WTC11 (cell line): ENCODE data around the gene PCID2. TPM values are rescaled to one million over a fixed set of nuclear protein-coding genes. Genes with fewer than 3 reads are reported as not detected.

Source experiments
- ATAC-seq: fragments of 200-7000 bp; cut with Tn5 transposase; 2 replicates; pipeline ENCODE4 v1.10.0; 2021; ENCODE audit warnings: mild to moderate bottlenecking, moderate library complexity
- CTCF ChIA-PET: fragments of 300-600 bp; sonication (Branson Sonifier 250); formaldehyde crosslinking; loops from one replicate; lab custom pipeline; 2021; ENCODE audit warnings: antibody characterized with exemption; lab: Charles Lee
- POLR2A ChIA-PET: fragments of 350-600 bp; sonication (Branson Sonifier 250); formaldehyde crosslinking; loops from one replicate; lab custom pipeline; 2021; ENCODE audit warnings: antibody characterized with exemption; lab: Charles Lee
- DNase-seq: peaks from one replicate; pipeline ENCODE4 v3.0.0; 2021; ENCODE audit warnings: low spot score
- H3K27ac Mint-ChIP-seq: 2 replicates; pipeline ENCODE4 v1.8.0; 2021; ENCODE audit warnings: mixed read lengths
- H3K27me3 Mint-ChIP-seq: 2 replicates; pipeline ENCODE4 v1.8.0; 2021; ENCODE audit warnings: low read depth, mild to moderate bottlenecking, moderate library complexity, mixed read lengths
- H3K36me3 Mint-ChIP-seq: 2 replicates; pipeline ENCODE4 v1.8.0; 2021; ENCODE audit warnings: mixed read lengths
- H3K4me1 Mint-ChIP-seq: 2 replicates; pipeline ENCODE4 v1.8.0; 2022; ENCODE audit warnings: mixed read lengths
- H3K4me3 Mint-ChIP-seq: 2 replicates; pipeline ENCODE4 v1.8.0; 2021; ENCODE audit warnings: mild to moderate bottlenecking, moderate library complexity, mixed read lengths
- H3K9me3 Mint-ChIP-seq: 2 replicates; pipeline ENCODE4 v1.8.0; 2021; ENCODE audit warnings: mixed read lengths
- ESRRA ChIP-seq: sonication (generic); formaldehyde crosslinking; IDR thresholded peaks from 2 replicates; pipeline ENCODE4 v1.8.1; 2022; ENCODE audit warnings: mild to moderate bottlenecking, missing genetic modification reagents, borderline replicate concordance
- FOXJ3 ChIP-seq: sonication (generic); formaldehyde crosslinking; IDR thresholded peaks from 2 replicates; pipeline ENCODE4 v1.9.0; 2021; ENCODE audit warnings: missing genetic modification reagents, mild to moderate bottlenecking, borderline replicate concordance
- GABPB1 ChIP-seq: sonication (generic); formaldehyde crosslinking; IDR thresholded peaks from 2 replicates; pipeline ENCODE4 v1.8.1; 2023; ENCODE audit warnings: mild to moderate bottlenecking, missing genetic modification reagents
- HMGA2 ChIP-seq: fragments of 250-450 bp; sonication (Bioruptor Pico); IDR thresholded peaks from 2 replicates; pipeline ENCODE4 v1.4.0; 2021; ENCODE audit warnings: mild to moderate bottlenecking, moderate library complexity
- NFATC4 ChIP-seq: fragments of 250-450 bp; sonication (Bioruptor Pico); IDR thresholded peaks from 2 replicates; pipeline ENCODE4 v1.9.0; 2021; ENCODE audit warnings: mild to moderate bottlenecking
- total RNA-seq: library from RNA; stranded (reverse); gene quantifications from 3 replicates; pipeline ENCODE4 v1.2.3, GENCODE V29; 2021
- TF ChIP-seq, protein P1 (sequence below): sonication (generic); formaldehyde crosslinking; IDR thresholded peaks from 2 replicates; pipeline ENCODE4 v1.8.0; 2023; ENCODE audit warnings: mild to moderate bottlenecking, missing genetic modification reagents
- TF ChIP-seq, protein P2 (sequence below): sonication (generic); formaldehyde crosslinking; IDR thresholded peaks from 2 replicates; pipeline ENCODE4 v1.8.1; 2023; ENCODE audit warnings: mild to moderate bottlenecking, missing genetic modification reagents
- TF ChIP-seq, protein P3 (sequence below): fragments of 250-450 bp; sonication (Bioruptor Pico); IDR thresholded peaks from 2 replicates; pipeline ENCODE4 v1.9.0; 2021; ENCODE audit warnings: moderate library complexity, mild to moderate bottlenecking, inconsistent platforms, borderline replicate concordance
- TF ChIP-seq, protein P4 (sequence below): fragments of 250-450 bp; sonication (Bioruptor Pico); IDR thresholded peaks from 2 replicates; pipeline ENCODE4 v1.9.0; 2021; ENCODE audit warnings: mild to moderate bottlenecking
- TF ChIP-seq, protein P5 (sequence below): sonication (generic); formaldehyde crosslinking; IDR thresholded peaks from 2 replicates; pipeline ENCODE4 v1.8.0; 2022; ENCODE audit warnings: mild to moderate bottlenecking, missing genetic modification reagents
- TF ChIP-seq, protein P6 (sequence below): fragments of 250-450 bp; sonication (Bioruptor Pico); conservative IDR thresholded peaks from 2 replicates; pipeline ENCODE4 v1.9.0; 2021; ENCODE audit warnings: mild to moderate bottlenecking
- TF ChIP-seq, protein P7 (sequence below): sonication (generic); formaldehyde crosslinking; IDR thresholded peaks from 2 replicates; pipeline ENCODE4 v1.8.1; 2023; ENCODE audit warnings: mild to moderate bottlenecking, missing genetic modification reagents, moderate library complexity

PCID2 gene
- total RNA-seq, 1 experiment from 2014 or later, result 69.4 TPM

DNA sequence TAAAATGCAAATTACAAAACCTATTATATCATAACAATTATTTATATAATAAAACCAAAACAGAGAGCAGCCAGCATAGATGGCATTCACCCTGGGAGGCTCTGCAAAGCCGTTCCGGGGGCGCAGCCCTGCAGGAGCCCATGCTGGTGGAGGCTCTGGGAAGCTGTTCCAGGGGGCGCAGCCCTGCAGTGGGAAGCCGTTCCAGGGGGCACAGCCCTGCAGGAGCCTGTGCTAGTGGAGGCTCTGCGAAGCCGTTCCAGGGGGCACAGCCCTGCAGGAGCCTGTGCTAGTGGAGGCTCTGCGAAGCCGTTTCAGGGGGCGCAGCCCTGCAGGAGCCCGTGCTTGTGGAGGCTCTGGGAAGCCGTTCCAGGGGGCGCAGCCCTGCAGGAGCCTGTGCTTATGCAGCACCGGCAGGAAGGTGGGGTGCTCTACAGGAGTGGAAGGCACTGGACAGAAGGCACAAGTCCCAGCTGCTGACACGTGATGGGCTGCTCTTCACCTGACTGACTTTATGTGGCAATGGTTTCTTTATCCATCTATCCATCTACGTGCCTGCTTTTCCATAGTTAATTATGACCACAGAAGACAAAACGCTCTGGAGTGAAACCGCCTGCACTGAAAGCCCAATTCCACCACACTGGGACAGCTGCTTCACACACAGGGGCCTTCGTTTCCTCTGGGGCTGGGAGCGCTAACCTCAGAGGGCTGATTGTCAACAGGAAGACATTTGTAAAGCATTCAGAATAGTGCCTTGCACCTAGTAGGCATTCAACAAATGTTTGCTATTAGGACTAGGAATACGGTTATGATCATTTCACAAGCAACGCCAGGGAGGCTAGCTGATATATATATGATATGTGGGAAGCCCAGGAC lies 23.7 kb downstream of the PCID2 start:
- Mint-ChIP-seq H3K4me3 (no peak overlapping the region), H3K36me3 (peaks cover 69% of the 10 kb centered on the region), H3K9me3 (no peaks in the 10 kb centered on the region), H3K4me1 (peaks cover 10% of the 10 kb centered on the region), H3K27me3 (no peaks in the 10 kb centered on the region), H3K27ac (peak overlapping the region; percentile 82)
- DNase-seq (no peak), ATAC-seq (no peak)
- ChIA-PET CTCF (no interaction called here), POLR2A (no interaction called here)
- TF ChIP-seq, protein P1, sequence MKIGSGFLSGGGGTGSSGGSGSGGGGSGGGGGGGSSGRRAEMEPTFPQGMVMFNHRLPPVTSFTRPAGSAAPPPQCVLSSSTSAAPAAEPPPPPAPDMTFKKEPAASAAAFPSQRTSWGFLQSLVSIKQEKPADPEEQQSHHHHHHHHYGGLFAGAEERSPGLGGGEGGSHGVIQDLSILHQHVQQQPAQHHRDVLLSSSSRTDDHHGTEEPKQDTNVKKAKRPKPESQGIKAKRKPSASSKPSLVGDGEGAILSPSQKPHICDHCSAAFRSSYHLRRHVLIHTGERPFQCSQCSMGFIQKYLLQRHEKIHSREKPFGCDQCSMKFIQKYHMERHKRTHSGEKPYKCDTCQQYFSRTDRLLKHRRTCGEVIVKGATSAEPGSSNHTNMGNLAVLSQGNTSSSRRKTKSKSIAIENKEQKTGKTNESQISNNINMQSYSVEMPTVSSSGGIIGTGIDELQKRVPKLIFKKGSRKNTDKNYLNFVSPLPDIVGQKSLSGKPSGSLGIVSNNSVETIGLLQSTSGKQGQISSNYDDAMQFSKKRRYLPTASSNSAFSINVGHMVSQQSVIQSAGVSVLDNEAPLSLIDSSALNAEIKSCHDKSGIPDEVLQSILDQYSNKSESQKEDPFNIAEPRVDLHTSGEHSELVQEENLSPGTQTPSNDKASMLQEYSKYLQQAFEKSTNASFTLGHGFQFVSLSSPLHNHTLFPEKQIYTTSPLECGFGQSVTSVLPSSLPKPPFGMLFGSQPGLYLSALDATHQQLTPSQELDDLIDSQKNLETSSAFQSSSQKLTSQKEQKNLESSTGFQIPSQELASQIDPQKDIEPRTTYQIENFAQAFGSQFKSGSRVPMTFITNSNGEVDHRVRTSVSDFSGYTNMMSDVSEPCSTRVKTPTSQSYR, result no peak
- TF ChIP-seq, protein P2, sequence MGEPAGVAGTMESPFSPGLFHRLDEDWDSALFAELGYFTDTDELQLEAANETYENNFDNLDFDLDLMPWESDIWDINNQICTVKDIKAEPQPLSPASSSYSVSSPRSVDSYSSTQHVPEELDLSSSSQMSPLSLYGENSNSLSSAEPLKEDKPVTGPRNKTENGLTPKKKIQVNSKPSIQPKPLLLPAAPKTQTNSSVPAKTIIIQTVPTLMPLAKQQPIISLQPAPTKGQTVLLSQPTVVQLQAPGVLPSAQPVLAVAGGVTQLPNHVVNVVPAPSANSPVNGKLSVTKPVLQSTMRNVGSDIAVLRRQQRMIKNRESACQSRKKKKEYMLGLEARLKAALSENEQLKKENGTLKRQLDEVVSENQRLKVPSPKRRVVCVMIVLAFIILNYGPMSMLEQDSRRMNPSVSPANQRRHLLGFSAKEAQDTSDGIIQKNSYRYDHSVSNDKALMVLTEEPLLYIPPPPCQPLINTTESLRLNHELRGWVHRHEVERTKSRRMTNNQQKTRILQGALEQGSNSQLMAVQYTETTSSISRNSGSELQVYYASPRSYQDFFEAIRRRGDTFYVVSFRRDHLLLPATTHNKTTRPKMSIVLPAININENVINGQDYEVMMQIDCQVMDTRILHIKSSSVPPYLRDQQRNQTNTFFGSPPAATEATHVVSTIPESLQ, result no peak

DNA sequence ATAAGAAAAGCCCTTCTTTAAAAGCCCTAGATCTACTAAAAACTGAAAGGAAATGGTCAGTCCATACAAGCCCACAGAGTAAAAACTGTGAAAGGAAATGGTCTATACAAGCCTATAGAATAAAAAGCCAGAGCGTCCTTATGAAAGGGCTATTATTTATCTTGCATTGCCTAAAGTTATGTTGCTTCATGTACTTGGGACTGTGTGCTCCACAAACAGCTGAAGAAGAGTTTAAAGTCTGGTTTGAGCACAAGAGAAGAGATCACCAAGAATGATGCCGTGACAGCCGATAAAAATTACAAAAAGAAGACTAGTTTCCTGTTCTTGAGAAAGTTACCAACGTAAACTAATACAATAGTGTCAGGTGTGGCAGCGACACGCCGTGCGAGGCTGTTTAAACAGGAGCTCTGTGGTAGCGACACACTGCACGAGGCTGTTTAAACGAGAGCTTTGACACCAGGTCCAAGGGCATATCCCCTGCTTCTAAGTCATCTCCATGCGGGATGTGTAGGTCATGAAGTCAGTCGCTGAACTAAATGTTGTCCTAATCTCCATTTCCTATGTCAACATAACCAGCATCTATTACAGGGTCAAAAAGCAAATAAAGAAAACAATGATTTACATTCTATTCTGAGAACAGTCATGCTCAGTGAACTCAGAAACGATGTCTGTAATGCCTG lies 24.9 kb downstream of the PCID2 start:
- ATAC-seq (no peak), DNase-seq (no peak)
- peaks cover 16% of the 10 kb centered on the region for H3K4me1 Mint-ChIP-seq
- H3K27ac Mint-ChIP-seq, result no peak overlapping the region
- H3K27me3 Mint-ChIP-seq, result no peaks in the 10 kb centered on the region
- ChIA-PET POLR2A (no interaction called here), CTCF (no interaction called here)
- peak; percentile 69; the same call in 1 of the 2 replicates for TF ChIP-seq GABPB1
- TF ChIP-seq, protein P3, sequence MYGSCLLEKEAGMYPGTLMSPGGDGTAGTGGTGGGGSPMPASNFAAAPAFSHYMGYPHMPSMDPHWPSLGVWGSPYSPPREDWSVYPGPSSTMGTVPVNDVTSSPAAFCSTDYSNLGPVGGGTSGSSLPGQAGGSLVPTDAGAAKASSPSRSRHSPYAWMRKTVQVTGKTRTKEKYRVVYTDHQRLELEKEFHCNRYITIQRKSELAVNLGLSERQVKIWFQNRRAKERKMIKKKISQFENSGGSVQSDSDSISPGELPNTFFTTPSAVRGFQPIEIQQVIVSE (CRISPR knock-in tag), result no peak
- H3K9me3 Mint-ChIP-seq, result no peaks in the 10 kb centered on the region
- H3K4me3 Mint-ChIP-seq, result no peak overlapping the region
- peaks cover 69% of the 10 kb centered on the region for H3K36me3 Mint-ChIP-seq

DNA sequence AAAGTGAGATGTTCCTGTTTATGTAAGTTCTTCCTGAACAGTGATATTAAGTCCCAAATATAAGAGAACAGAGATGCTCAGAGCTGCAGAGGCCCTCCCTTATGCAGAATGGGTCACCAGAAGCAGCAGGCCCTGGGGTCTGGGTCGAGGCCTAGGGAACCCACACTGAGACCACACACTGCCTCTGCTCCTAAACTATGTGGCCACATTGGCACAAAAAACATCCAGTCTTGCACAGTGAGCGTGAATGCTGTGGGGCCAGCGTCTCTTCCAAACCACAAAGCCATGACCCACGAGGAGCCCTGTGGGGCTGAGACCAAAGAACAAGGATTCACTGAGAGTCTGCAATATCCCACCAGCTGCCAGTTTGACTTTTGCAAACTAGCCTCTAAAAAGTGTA lies 26.4 kb downstream of the PCID2 start:
- Mint-ChIP-seq H3K4me3 (no peak overlapping the region), H3K36me3 (peaks cover 65% of the 10 kb centered on the region), H3K9me3 (no peaks in the 10 kb centered on the region), H3K4me1 (peaks cover 16% of the 10 kb centered on the region), H3K27me3 (no peaks in the 10 kb centered on the region), H3K27ac (no peak overlapping the region)
- POLR2A ChIA-PET, result no interaction called here
- ATAC-seq, result no peak
- no peak for DNase-seq
- no peak for TF ChIP-seq ESRRA (CRISPR knock-in tag)
- no peak for TF ChIP-seq HMGA2 (CRISPR knock-in tag)
- TF ChIP-seq, protein P4, sequence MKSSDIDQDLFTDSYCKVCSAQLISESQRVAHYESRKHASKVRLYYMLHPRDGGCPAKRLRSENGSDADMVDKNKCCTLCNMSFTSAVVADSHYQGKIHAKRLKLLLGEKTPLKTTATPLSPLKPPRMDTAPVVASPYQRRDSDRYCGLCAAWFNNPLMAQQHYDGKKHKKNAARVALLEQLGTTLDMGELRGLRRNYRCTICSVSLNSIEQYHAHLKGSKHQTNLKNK (CRISPR knock-in tag), result no peak
- TF ChIP-seq FOXJ3 (CRISPR knock-in tag), result no peak
- no peak for TF ChIP-seq NFATC4 (CRISPR knock-in tag)
- TF ChIP-seq, protein P5, sequence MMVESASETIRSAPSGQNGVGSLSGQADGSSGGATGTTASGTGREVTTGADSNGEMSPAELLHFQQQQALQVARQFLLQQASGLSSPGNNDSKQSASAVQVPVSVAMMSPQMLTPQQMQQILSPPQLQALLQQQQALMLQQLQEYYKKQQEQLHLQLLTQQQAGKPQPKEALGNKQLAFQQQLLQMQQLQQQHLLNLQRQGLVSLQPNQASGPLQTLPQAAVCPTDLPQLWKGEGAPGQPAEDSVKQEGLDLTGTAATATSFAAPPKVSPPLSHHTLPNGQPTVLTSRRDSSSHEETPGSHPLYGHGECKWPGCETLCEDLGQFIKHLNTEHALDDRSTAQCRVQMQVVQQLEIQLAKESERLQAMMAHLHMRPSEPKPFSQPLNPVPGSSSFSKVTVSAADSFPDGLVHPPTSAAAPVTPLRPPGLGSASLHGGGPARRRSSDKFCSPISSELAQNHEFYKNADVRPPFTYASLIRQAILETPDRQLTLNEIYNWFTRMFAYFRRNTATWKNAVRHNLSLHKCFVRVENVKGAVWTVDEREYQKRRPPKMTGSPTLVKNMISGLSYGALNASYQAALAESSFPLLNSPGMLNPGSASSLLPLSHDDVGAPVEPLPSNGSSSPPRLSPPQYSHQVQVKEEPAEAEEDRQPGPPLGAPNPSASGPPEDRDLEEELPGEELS, result no peak
- TF ChIP-seq, protein P6, sequence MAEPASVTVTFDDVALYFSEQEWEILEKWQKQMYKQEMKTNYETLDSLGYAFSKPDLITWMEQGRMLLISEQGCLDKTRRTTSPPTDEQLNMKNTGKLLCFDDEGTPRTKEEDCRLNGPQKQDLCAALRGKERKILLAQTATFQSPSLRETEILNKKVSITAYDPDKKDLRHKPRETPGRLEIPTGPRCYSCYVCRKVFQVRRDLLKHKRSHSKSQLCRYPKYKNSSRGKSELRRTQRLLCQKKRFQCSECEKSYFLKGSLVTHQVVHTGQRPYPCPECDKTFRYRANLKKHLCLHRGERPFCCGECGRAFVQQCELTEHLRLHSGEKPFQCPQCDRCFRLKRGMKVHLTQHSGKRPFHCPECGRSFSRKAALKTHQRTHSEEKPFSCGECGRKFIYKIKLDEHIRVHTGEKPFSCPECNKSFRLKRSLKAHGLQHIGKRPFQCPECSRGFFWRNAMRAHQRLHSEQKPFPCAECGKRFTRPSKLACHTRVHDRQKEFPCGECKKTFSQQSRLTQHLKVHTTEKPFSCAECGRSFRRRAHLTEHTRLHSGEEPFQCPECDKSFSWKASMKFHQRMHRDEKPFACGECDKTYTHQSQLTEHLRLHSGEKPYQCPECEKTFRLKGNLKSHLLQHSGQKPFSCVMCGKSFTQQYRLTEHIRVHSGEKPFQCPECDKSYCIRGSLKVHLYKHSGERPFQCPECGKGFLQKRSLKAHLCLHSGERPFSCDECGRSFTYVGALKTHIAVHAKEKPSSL (CRISPR knock-in tag), result no peak
- TF ChIP-seq, protein P7, sequence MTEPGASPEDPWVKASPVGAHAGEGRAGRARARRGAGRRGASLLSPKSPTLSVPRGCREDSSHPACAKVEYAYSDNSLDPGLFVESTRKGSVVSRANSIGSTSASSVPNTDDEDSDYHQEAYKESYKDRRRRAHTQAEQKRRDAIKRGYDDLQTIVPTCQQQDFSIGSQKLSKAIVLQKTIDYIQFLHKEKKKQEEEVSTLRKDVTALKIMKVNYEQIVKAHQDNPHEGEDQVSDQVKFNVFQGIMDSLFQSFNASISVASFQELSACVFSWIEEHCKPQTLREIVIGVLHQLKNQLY (CRISPR knock-in tag), result no peak
- CTCF ChIA-PET, result no interaction called here
